SK-N-SH (cell line): ENCODE data around the gene INAVA. TPM values are rescaled to one million over a fixed set of nuclear protein-coding genes. Genes with fewer than 3 reads are reported as not detected.
"Not testable (repeated sequence)": the region's sequence is repeated elsewhere in the genome, so short reads cannot be mapped to it uniquely, and the experiment has no call there.

Experiments
- CTCF ChIA-PET: fragments of 300-600, 350-600 bp; formaldehyde crosslinking; extraction: SDS; loops from one replicate; lab custom pipeline; 2021; lab: Yijun Ruan, JAX
- POLR2A ChIA-PET: fragments of 350-600 bp; sonication (Branson Sonifier 250); formaldehyde crosslinking; extraction: SDS; loops from one replicate; lab custom pipeline; 2020; ENCODE audit warnings: antibody characterized with exemption, inconsistent platforms; lab: Yijun Ruan, JAX
- DNase-seq: peaks from one replicate; pipeline ENCODE4 v3.0.0; 2012
- H2AFZ ChIP-seq: fragments of 200-600 bp; sonication (generic); 2 replicates; pipeline ENCODE4 v1.8.1; 2016; ENCODE audit warnings: antibody characterized with exemption, mild to moderate bottlenecking, low read depth
- H3F3A ChIP-seq: fragments of 200-600 bp; sonication (generic); replicated peaks from 2 replicates; pipeline ENCODE3; 2016; ENCODE audit warnings: antibody characterized with exemption, mild to moderate bottlenecking; ENCODE audit not compliant: insufficient read depth
- H3K27ac ChIP-seq, 2 experiments: fragments of 200-500 bp in 1 of 2; fragments of 200-600 bp in 1 of 2; sonication (Bioruptor generic) in 1 of 2; sonication (generic), shearing (Covaris generic) in 1 of 2; 2 replicates each; pipeline versions ENCODE4 v1.5.1 to v1.6.1; 2014 to 2016; ENCODE audit warnings: low read depth in 2 of 2, inconsistent platforms in 1 of 2, low read length in 1 of 2, mild to moderate bottlenecking in 1 of 2, mixed read lengths in 1 of 2
- H3K27me3 ChIP-seq: fragments of 200-600 bp; sonication (generic), shearing (Covaris generic); 2 replicates; pipeline ENCODE4 v1.6.1; 2016; ENCODE audit warnings: mixed run types; ENCODE audit not compliant: insufficient read depth
- H3K36me3 ChIP-seq, 2 experiments: fragments of 200-500 bp in 1 of 2; fragments of 200-600 bp in 1 of 2; sonication (Bioruptor generic) in 1 of 2; sonication (generic) in 1 of 2; replicated peaks in 1 of 2; 2 replicates each; pipeline versions ENCODE3 to v1.5.1; 2014 to 2016; ENCODE audit warnings: low read length in 1 of 2, mild to moderate bottlenecking in 1 of 2; ENCODE audit not compliant: insufficient read depth in 2 of 2, control insufficient read depth in 1 of 2
- H3K4me1 ChIP-seq, 2 experiments: fragments of 200-500 bp in 1 of 2; fragments of 200-600 bp in 1 of 2; sonication (Bioruptor generic) in 1 of 2; sonication (generic), shearing (Covaris generic) in 1 of 2; 2 replicates each; pipeline versions ENCODE4 v1.5.1 to v1.6.1; 2014 to 2016; ENCODE audit warnings: low read depth in 1 of 2, low read length in 1 of 2, mixed run types in 1 of 2; ENCODE audit not compliant: insufficient read depth in 2 of 2, control insufficient read depth in 1 of 2
- H3K4me2 ChIP-seq: fragments of 200-600 bp; sonication (generic), shearing (Covaris generic); 2 replicates; pipeline ENCODE4 v1.6.1; 2017; ENCODE audit warnings: mixed run types
- H3K4me3 ChIP-seq, 2 experiments: fragments of 200-500 bp in 1 of 2; fragments of 200-600 bp in 1 of 2; sonication (Bioruptor generic) in 1 of 2; sonication (generic), shearing (Covaris generic) in 1 of 2; 2 replicates each; pipeline versions ENCODE4 v1.5.1 to v1.8.1; 2014 to 2016; ENCODE audit warnings: low read depth in 2 of 2, inconsistent platforms in 1 of 2, low read length in 1 of 2, mild to moderate bottlenecking in 1 of 2, mixed read lengths in 1 of 2, moderate library complexity in 1 of 2
- H3K79me2 ChIP-seq: fragments of 200-600 bp; sonication (generic); 2 replicates; pipeline ENCODE4 v1.8.1; 2017; ENCODE audit warnings: mild to moderate bottlenecking; ENCODE audit not compliant: insufficient read depth
- H3K9ac ChIP-seq: fragments of 200-600 bp; sonication (generic); 2 replicates; pipeline ENCODE4 v1.6.1; 2017; ENCODE audit warnings: mixed run types
- H3K9me2 ChIP-seq: fragments of 200-600 bp; sonication (generic); 2 replicates; pipeline ENCODE4 v1.6.1; 2017; ENCODE audit warnings: mixed run types
- H3K9me3 ChIP-seq: fragments of 200-600 bp; sonication (generic); 2 replicates; pipeline ENCODE4 v1.6.1; 2017; ENCODE audit warnings: mixed run types, mild to moderate bottlenecking, moderate library complexity
- H4K20me1 ChIP-seq: fragments of 200-600 bp; sonication (generic); 2 replicates; pipeline ENCODE4 v1.6.1; 2017; ENCODE audit warnings: mild to moderate bottlenecking, mixed run types; ENCODE audit not compliant: insufficient read depth
- CHD2 ChIP-seq: fragments of 150-350 bp; IDR thresholded peaks from 2 replicates; pipeline ENCODE4 v1.6.1; 2018; ENCODE audit warnings: low read length; ENCODE audit not compliant: partially characterized antibody
- CTCF ChIP-seq: fragments of 200-600 bp; sonication (generic); IDR thresholded peaks from 2 replicates; pipeline ENCODE4 v1.6.1; 2017; ENCODE audit warnings: antibody characterized with exemption, mild to moderate bottlenecking, moderate library complexity
- ELF1 ChIP-seq: IDR thresholded peaks from 2 replicates; pipeline ENCODE4 v1.4.0; 2012
- EP300 ChIP-seq, 2 experiments: IDR thresholded peaks; 2 replicates each; pipeline versions ENCODE4 v1.4.0 to v1.6.1; 2012; ENCODE audit warnings: borderline replicate concordance in 1 of 2, low read depth in 1 of 2, low read length in 1 of 2
- FOSL2 ChIP-seq: IDR thresholded peaks from 2 replicates; pipeline ENCODE4 v1.4.0; 2012; ENCODE audit warnings: low read depth, mild to moderate bottlenecking, moderate library complexity, borderline replicate concordance
- FOXM1 ChIP-seq: IDR thresholded peaks from 2 replicates; pipeline ENCODE4 v1.4.0; 2012; ENCODE audit warnings: low read depth, mild to moderate bottlenecking
- GATA2 ChIP-seq: sonication (generic); formaldehyde crosslinking; IDR thresholded peaks from 2 replicates; pipeline ENCODE4 v1.5.0; 2020; ENCODE audit warnings: mild to moderate bottlenecking, missing genetic modification reagents
- NFIC ChIP-seq: IDR thresholded peaks from 2 replicates; pipeline ENCODE4 v1.4.0; 2012; ENCODE audit warnings: borderline replicate concordance
- POLR2AphosphoS5 ChIP-seq: IDR thresholded peaks from 2 replicates; pipeline ENCODE4 v1.6.1; 2012; ENCODE audit warnings: low read depth, low read length
- RXRA ChIP-seq: IDR thresholded peaks from 2 replicates; pipeline ENCODE4 v1.4.0; 2012; ENCODE audit warnings: low read depth, mild to moderate bottlenecking, borderline replicate concordance
- TEAD4 ChIP-seq: IDR thresholded peaks from 2 replicates; pipeline ENCODE4 v1.4.0; 2012; ENCODE audit warnings: mild to moderate bottlenecking, borderline replicate concordance; ENCODE audit not compliant: insufficient read depth
- WGBS: methylation state at CpG from one replicate; pipeline ENCODE4 v1.1.6; 2017; ENCODE audit warnings: low lambda C conversion rate; 5-methylcytosine and 5-hydroxymethylcytosine counted together
- polyA plus RNA-seq, 3 experiments: library from polyadenylated mRNA; depleted of rRNA; stranded (reverse); fragments of >200 nt; gene quantifications; 2 replicates each; pipeline ENCODE4 v1.2.3, GENCODE V29; 2012

The INAVA gene
- polyA plus RNA-seq, 1 of the 3 experiments (the other 2 are of a cell fraction), result 0.12 TPM

GRCh38 chr1:200960948-200961340, 66.2 kb downstream of the INAVA start:
- Histone ChIP-seq H3K4me2 (no peak overlapping the region), H3K9me3 (no peaks in the 10 kb centered on the region), H3K9ac (no peak overlapping the region), H3K4me1 (no peaks in the 10 kb centered on the region), H3K9me2 (no peaks in the 10 kb centered on the region), H3K79me2 (no peaks in the 10 kb centered on the region), H4K20me1 (no peaks in the 10 kb centered on the region), H3K27ac (no peak overlapping the region), H3K27me3 (no peaks in the 10 kb centered on the region), H3F3A (no peaks in the 10 kb centered on the region), H3K4me3 (no peak overlapping the region), H3K36me3 (no peaks in the 10 kb centered on the region), H2AFZ (no peak overlapping the region)
- CTCF ChIA-PET, result interaction anchor here (0.7 to 8.0 kb wide), 2 partner anchors 10 to 154 kb away, joined by 3 to 44 read pairs; no protein-coding TSS in a partner anchor
- DNase-seq, result no peak
- POLR2A ChIA-PET, result no interaction called here
- no peak for TF ChIP-seq EP300 (IDR thresholded peaks at IDR 0.05; ENCODE audit: borderline replicate concordance in 1 of 2, low read depth in 1 of 2, low read length in 1 of 2)
- no peak for TF ChIP-seq GATA2
- TF ChIP-seq FOSL2, result no peak
- TF ChIP-seq ELF1, result no peak
- TF ChIP-seq RXRA, result no peak
- WGBS, result 70% methylated on average over 4 of the region's 4 CpGs

DNA sequence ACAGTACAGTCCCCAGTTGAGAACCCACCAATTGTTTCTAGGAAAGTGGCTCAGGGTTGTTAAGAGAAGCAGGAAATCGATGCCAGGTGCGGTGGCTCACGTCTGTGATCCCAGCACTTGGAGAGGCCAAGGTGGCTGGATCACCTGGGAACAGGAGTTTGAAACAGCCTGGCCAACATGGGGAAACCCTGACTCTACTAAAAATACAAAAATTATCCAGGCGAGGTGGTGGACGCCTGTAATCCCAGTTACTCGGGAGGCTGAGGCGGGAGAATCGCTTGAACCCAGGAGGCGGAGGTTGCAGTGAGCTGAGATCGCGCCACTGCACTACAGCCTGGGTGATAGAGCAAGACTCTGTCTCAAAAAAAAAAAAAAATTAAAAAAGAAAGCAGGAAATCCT, 67.5 kb downstream of the INAVA start:
- H4K20me1 ChIP-seq, H3K4me2 ChIP-seq, POLR2A ChIA-PET, H3K27me3 ChIP-seq, H2AFZ ChIP-seq, DNase-seq, H3K9me3 ChIP-seq, H3K36me3 ChIP-seq, H3K79me2 ChIP-seq, H3K9ac ChIP-seq, H3K9me2 ChIP-seq, H3K4me1 ChIP-seq, H3F3A ChIP-seq, H3K27ac ChIP-seq, H3K4me3 ChIP-seq: not testable (repeated sequence)
- 90% methylated on average over 11 of the region's 11 CpGs for WGBS
- CTCF ChIA-PET, result interaction anchor here (1.0 to 8.0 kb wide), 4 partner anchors 9 to 403 kb away, joined by 4 to 44 read pairs (median 8); no protein-coding TSS in a partner anchor

- Histone ChIP-seq H3K79me2 (no peaks in the 10 kb centered on the region), H4K20me1 (no peaks in the 10 kb centered on the region), H3K36me3 (no peaks in the 10 kb centered on the region), H3K27me3 (no peaks in the 10 kb centered on the region), H3K27ac (no peak overlapping the region), H3K9me3 (no peaks in the 10 kb centered on the region), H2AFZ (no peak overlapping the region), H3K9me2 (no peaks in the 10 kb centered on the region), H3K9ac (no peak overlapping the region), H3F3A (no peaks in the 10 kb centered on the region), H3K4me1 (no peaks in the 10 kb centered on the region), H3K4me3 (no peak overlapping the region), H3K4me2 (no peak overlapping the region)
- ChIA-PET POLR2A (no interaction called here), CTCF (interaction anchor here (1.0 to 1.7 kb wide), 3 partner anchors 10 to 404 kb away, joined by 4 to 12 read pairs (median 4); no protein-coding TSS in a partner anchor)
- TF ChIP-seq TEAD4, result no peak
- no peak for TF ChIP-seq CHD2
- no peak for TF ChIP-seq GATA2
- no peak for TF ChIP-seq NFIC
- TF ChIP-seq FOXM1, result no peak
- no peak for TF ChIP-seq POLR2AphosphoS5
- no peak for TF ChIP-seq CTCF
- WGBS, result 76% methylated on average over 4 of the region's 4 CpGs
- no peak for DNase-seq
Measured at GRCh38 chr1:200962631-200963030, 67.9 kb downstream of the INAVA start.
